Activated CD4-positive, alpha-beta T cell treated with anti-CD3 and anti-CD28 coated beads, Interleukin-2, amount 10 ng/mL, durations not matched to agents 7 days and 5 days (primary cell): ENCODE data around the gene CCDC57. TPM values are rescaled to one million over a fixed set of nuclear protein-coding genes. Genes with fewer than 3 reads are reported as not detected.

Experiments
- CTCF ChIA-PET: fragments of 350-600 bp; sonication (Branson Sonifier 250); formaldehyde crosslinking; loops from one replicate; lab custom pipeline; 2021; ENCODE audit warnings: antibody characterized with exemption; lab: Charles Lee
- POLR2A ChIA-PET: fragments of 350-600 bp; sonication (Branson Sonifier 250); formaldehyde crosslinking; loops from one replicate; lab custom pipeline; 2021; ENCODE audit warnings: antibody characterized with exemption; lab: Charles Lee
- DNase-seq: peaks from one replicate; pipeline ENCODE4 v3.0.0-alpha.2; 2020
- H3K27ac Mint-ChIP-seq: one replicate; pipeline ENCODE4 v1.8.0; 2021; ENCODE audit warnings: mild to moderate bottlenecking, moderate library complexity, mixed read lengths
- H3K27me3 Mint-ChIP-seq: one replicate; pipeline ENCODE4 v1.8.0; 2021; ENCODE audit warnings: mixed read lengths
- H3K36me3 Mint-ChIP-seq: one replicate; pipeline ENCODE4 v1.8.0; 2021; ENCODE audit warnings: low read depth, mixed read lengths
- H3K4me1 Mint-ChIP-seq: one replicate; pipeline ENCODE4 v1.8.0; 2021; ENCODE audit warnings: mixed read lengths
- H3K4me3 Mint-ChIP-seq: one replicate; pipeline ENCODE4 v1.8.0; 2021; ENCODE audit warnings: mild to moderate bottlenecking, moderate library complexity, mixed read lengths
- H3K9me3 Mint-ChIP-seq: one replicate; pipeline ENCODE4 v1.8.0; 2021; ENCODE audit warnings: mixed read lengths
- total RNA-seq, 2 experiments: library from RNA; stranded (reverse); gene quantifications; one replicate each; pipeline ENCODE4 v1.2.3, GENCODE V29; 2021

Gene CCDC57
- total RNA-seq, 2 experiments from 2014 or later: 60.5 to 69.7 TPM

DNA sequence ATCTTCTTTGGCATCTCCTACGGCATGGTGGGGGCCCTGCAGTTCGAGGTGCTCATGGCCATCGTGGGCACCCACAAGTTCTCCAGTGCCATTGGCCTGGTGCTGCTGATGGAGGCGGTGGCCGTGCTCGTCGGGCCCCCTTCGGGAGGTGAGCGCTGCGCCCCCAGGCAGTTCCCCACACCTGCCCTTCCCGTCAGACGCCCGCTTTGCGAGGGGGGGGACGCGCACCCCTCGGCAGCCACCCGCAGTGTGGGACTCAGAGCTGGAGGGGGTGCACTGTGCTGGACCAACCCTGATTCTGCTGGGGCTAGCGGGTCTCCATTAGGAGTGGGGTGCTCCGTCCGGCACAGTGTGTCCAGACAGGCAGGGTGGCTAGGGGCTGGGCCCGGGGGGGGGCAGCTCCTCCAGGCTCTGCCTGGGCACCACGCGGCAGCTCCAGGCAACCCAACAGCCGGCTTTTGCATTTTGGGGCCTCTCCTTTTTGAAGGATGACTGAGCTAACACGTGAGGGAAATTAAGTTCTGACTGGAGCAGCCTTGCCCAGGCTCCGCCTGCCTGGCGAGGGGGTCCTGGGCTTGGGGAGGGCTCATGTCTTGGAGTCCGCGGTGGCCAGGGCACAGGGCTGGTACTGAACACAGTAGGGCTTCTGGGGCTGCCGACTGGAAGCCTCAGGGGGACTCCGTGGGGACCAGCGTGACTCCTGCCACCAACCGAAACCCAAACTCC lies 25.3 kb upstream of the CCDC57 start:
- Mint-ChIP-seq H3K27ac (peak overlapping the region; percentile 89), H3K4me1 (peaks cover 62% of the 10 kb centered on the region), H3K4me3 (peak overlapping the region; percentile 66), H3K9me3 (no peaks in the 10 kb centered on the region), H3K36me3 (peaks cover 18% of the 10 kb centered on the region), H3K27me3 (no peaks in the 10 kb centered on the region)
- CTCF ChIA-PET: interaction anchor here (0.6 to 2.4 kb wide), 10 partner anchors 9 to 299 kb away, joined by 3 to 13 read pairs (median 4); partner anchors contain the start of genes CD7 and SLC16A3
- POLR2A ChIA-PET: no interaction called here
- DNase-seq: no peak

DNA sequence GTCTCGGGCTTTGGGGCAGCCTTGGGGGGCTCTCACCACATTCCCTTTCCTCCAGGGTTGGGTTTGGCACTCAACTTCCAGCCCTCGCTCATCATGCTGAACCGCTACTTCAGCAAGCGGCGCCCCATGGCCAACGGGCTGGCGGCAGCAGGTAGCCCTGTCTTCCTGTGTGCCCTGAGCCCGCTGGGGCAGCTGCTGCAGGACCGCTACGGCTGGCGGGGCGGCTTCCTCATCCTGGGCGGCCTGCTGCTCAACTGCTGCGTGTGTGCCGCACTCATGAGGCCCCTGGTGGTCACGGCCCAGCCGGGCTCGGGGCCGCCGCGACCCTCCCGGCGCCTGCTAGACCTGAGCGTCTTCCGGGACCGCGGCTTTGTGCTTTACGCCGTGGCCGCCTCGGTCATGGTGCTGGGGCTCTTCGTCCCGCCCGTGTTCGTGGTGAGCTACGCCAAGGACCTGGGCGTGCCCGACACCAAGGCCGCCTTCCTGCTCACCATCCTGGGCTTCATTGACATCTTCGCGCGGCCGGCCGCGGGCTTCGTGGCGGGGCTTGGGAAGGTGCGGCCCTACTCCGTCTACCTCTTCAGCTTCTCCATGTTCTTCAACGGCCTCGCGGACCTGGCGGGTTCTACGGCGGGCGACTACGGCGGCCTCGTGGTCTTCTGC lies 24.6 kb upstream of the CCDC57 start:
- H3K4me3 Mint-ChIP-seq: no peak overlapping the region

GRCh38 chr17:82236142-82236971 lies 23.7 kb upstream of the CCDC57 start:
- Mint-ChIP-seq H3K27ac (peak overlapping the region; percentile 50), H3K9me3 (no peaks in the 10 kb centered on the region), H3K36me3 (peaks cover 14% of the 10 kb centered on the region), H3K4me3 (no peak overlapping the region), H3K27me3 (no peaks in the 10 kb centered on the region), H3K4me1 (peaks cover 53% of the 10 kb centered on the region)
- ChIA-PET POLR2A (no interaction called here), CTCF (interaction anchor here (0.8 to 2.3 kb wide), 34 partner anchors 9 to 277 kb away, joined by 3 to 14 read pairs (median 4); partner anchors contain the start of genes CD7, CSNK1D and DCXR)
- peak; percentile 74 for DNase-seq

More for the DNA sequence above, 24.6 kb upstream of the CCDC57 start:
- Mint-ChIP-seq H3K36me3 (peaks cover 14% of the 10 kb centered on the region), H3K27ac (peak overlapping the region; percentile 41), H3K27me3 (no peaks in the 10 kb centered on the region), H3K4me1 (peaks cover 58% of the 10 kb centered on the region), H3K9me3 (no peaks in the 10 kb centered on the region)
- no peak for DNase-seq
- POLR2A ChIA-PET: no interaction called here
- CTCF ChIA-PET: interaction anchor here (0.6 to 2.4 kb wide), 21 partner anchors 8 to 300 kb away, joined by 3 to 14 read pairs (median 4); partner anchors contain the start of genes CD7 and SLC16A3

DNA sequence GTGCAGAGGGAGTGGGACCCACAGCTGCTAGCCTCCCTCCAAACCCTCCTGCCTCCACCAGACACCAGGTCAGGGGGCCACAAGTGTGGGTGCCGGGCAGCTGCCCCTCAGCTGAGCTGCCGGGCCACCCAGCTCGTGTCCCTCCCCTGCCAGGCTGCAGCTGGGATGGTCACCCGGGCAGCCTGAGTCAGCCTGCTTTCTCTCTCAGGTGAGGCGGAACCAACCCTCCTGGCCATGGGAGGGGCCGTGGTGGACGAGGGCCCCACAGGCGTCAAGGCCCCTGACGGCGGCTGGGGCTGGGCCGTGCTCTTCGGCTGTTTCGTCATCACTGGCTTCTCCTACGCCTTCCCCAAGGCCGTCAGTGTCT lies 23.1 kb upstream of the CCDC57 start:
- no peak for DNase-seq
- H3K27ac Mint-ChIP-seq: peak overlapping the region; percentile 50
- H3K27me3 Mint-ChIP-seq: no peaks in the 10 kb centered on the region
- ChIA-PET CTCF (interaction anchor here (0.9 to 2.3 kb wide), 32 partner anchors 9 to 276 kb away, joined by 3 to 14 read pairs (median 4); partner anchors contain the start of genes CD7, CSNK1D and DCXR), POLR2A (no interaction called here)
- H3K36me3 Mint-ChIP-seq: peaks cover 13% of the 10 kb centered on the region
- no peaks in the 10 kb centered on the region for H3K9me3 Mint-ChIP-seq
- H3K4me1 Mint-ChIP-seq: peaks cover 47% of the 10 kb centered on the region
- H3K4me3 Mint-ChIP-seq: no peak overlapping the region

DNA sequence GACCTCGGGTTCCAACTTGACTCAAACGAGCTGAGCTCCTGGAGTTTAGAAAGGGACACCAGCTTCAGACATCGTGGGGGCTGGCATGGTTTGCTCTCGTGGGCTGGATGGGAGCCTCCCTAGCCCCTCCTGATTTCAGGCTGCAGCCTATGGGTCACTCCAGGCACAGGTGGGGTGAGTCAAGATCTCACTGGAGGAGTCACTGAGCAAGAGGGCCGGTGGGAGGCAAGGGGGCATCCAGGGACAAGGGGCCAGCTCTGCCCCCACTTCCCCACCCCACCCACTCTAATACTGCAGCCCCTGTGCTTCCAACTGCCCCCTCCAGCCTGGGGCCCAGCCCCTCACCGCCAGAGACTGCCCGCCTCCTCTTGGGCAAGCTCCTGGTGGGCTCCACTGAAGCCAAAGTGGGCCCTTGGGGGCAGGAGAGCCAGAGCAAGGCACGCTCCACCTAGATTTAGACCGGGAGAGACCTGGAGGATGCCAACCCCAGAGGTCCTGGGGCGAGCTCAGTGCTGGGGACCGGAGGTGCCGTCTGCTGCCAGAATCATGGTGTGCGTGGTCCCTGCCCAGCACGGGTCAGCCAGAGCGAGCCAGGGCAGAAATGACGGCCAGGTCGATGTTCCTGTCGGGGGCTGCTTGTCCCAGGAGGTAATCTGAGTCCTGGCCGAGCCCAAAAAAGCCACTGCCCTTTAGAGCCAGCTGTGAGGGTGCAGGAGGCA lies 22.6 kb upstream of the CCDC57 start:
- Mint-ChIP-seq H3K36me3 (peaks cover 13% of the 10 kb centered on the region), H3K4me1 (peaks cover 42% of the 10 kb centered on the region), H3K4me3 (no peak overlapping the region), H3K27ac (no peak overlapping the region), H3K27me3 (no peaks in the 10 kb centered on the region), H3K9me3 (no peaks in the 10 kb centered on the region)
- no peak for DNase-seq
- POLR2A ChIA-PET: no interaction called here
- CTCF ChIA-PET: interaction anchor here (0.6 to 2.3 kb wide), 25 partner anchors 8 to 276 kb away, joined by 3 to 14 read pairs (median 5); partner anchors contain the start of genes CD7 and DCXR

GRCh38 chr17:82234211-82235055 lies 21.8 kb upstream of the CCDC57 start:
- ChIA-PET CTCF (interaction anchor here (0.6 to 2.2 kb wide), 9 partner anchors 10 to 214 kb away, joined by 3 to 14 read pairs (median 5); no protein-coding TSS in a partner anchor), POLR2A (no interaction called here)
- Mint-ChIP-seq H3K27me3 (no peaks in the 10 kb centered on the region), H3K27ac (peak overlapping the region; percentile 36), H3K4me1 (peaks cover 40% of the 10 kb centered on the region), H3K9me3 (no peaks in the 10 kb centered on the region), H3K4me3 (no peak overlapping the region), H3K36me3 (peaks cover 17% of the 10 kb centered on the region)
- no peak for DNase-seq

- no peaks in the 10 kb centered on the region for H3K9me3 Mint-ChIP-seq
- H3K36me3 Mint-ChIP-seq: peaks cover 11% of the 10 kb centered on the region
- CTCF ChIA-PET: interaction anchor here (1.2 kb wide), 1 partner anchor 11 kb away, joined by 3 read pairs; no protein-coding TSS in a partner anchor
- DNase-seq: no peak
- H3K27me3 Mint-ChIP-seq: no peaks in the 10 kb centered on the region
- H3K27ac Mint-ChIP-seq: peak overlapping the region; percentile 83
- peaks cover 28% of the 10 kb centered on the region for H3K4me1 Mint-ChIP-seq
- H3K4me3 Mint-ChIP-seq: no peak overlapping the region
- POLR2A ChIA-PET: no interaction called here
These were observed 20.5 kb upstream of the CCDC57 start for GRCh38 chr17:82232876-82233785.

- Mint-ChIP-seq H3K4me1 (peaks cover 27% of the 10 kb centered on the region), H3K27ac (no peak overlapping the region), H3K36me3 (peaks cover 7% of the 10 kb centered on the region), H3K4me3 (no peak overlapping the region), H3K9me3 (no peaks in the 10 kb centered on the region), H3K27me3 (no peaks in the 10 kb centered on the region)
- ChIA-PET POLR2A (no interaction called here), CTCF (no interaction called here)
- no peak for DNase-seq
These were observed 19.7 kb upstream of the CCDC57 start for GRCh38 chr17:82232322-82232820.

DNA sequence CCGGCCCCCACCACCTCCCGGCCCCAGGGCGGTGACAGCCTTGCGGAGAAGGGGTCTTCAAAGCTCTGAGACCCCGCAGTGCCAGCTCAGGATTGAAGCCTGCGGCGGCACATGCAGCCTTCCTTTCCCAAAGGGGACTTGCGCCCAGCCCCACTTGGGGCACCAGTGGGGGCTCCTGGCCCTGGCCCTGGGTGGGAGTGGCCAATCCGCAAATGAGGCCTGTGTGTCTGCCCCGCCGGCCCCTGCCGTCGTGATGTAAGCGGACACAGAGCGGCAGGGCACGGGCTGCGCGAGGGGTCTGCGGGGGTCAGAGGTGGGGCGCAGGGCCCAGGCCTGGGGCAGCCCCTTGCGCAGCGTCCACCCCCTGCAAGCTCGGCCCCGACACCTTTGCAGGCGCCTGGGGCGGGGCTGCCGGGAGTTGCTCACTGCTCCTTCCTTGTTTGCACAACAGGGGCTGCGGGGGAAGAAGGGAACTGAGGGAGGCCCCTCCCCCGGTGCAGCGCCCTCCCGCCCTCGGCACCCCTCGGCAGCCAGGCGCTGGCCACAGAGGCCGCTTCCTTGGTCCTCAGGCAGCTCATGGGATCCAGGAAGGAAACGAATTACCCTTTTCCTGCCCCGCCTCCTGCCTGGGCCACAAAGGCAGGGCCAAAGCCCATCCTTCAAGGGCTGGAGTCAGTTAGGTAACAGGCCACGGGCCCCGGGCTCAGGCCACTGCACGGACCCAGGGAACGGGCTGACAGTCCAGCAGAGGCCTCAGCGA lies 19.1 kb upstream of the CCDC57 start:
- Mint-ChIP-seq H3K27ac (no peak overlapping the region), H3K4me3 (no peak overlapping the region), H3K36me3 (peaks cover 7% of the 10 kb centered on the region), H3K9me3 (no peaks in the 10 kb centered on the region), H3K4me1 (peaks cover 29% of the 10 kb centered on the region), H3K27me3 (no peaks in the 10 kb centered on the region)
- POLR2A ChIA-PET: interaction anchor here (0.6 kb wide), 1 partner anchor 104 kb away, joined by 4 read pairs; no protein-coding TSS in a partner anchor
- CTCF ChIA-PET: interaction anchor here (0.8 to 1.4 kb wide), 2 partner anchors 11 to 201 kb away, joined by 3 to 4 read pairs; no protein-coding TSS in a partner anchor
- peak; percentile 44 for DNase-seq

GRCh38 chr17:82231312-82231561 lies 18.6 kb upstream of the CCDC57 start:
- ChIA-PET CTCF (interaction anchor here (0.8 to 1.4 kb wide), 2 partner anchors 12 to 201 kb away, joined by 3 to 4 read pairs; no protein-coding TSS in a partner anchor), POLR2A (no interaction called here)
- H3K4me1 Mint-ChIP-seq: peaks cover 26% of the 10 kb centered on the region
- DNase-seq: no peak
- peaks cover 6% of the 10 kb centered on the region for H3K36me3 Mint-ChIP-seq
- no peak overlapping the region for H3K4me3 Mint-ChIP-seq
- H3K9me3 Mint-ChIP-seq: no peaks in the 10 kb centered on the region
- no peak overlapping the region for H3K27ac Mint-ChIP-seq
- no peaks in the 10 kb centered on the region for H3K27me3 Mint-ChIP-seq
